C4-2B (cell line): ENCODE data around the gene OR2T10.

Source experiments
- CTCF ChIP-seq: fragments of 450-650 bp; conservative IDR thresholded peaks from 2 replicates; pipeline ENCODE4 v1.5.1; 2017; ENCODE audit warnings: mild to moderate bottlenecking
- ZFX ChIP-seq: fragments of 450-650 bp; IDR thresholded peaks from 2 replicates; pipeline ENCODE4 v1.6.1; 2017

- TF ChIP-seq CTCF (no peak), ZFX (no peak)
Observed at GRCh38 chr1:248625971-248626370, 28.5 kb upstream of the OR2T10 start.
